Heart right ventricle (tissue), 16 donors: ENCODE results near the gene PRDX3. TPM values are rescaled to one million over a fixed set of nuclear protein-coding genes. Genes with fewer than 3 reads are reported as not detected.

ENCODE experiments used
- ATAC-seq, 8 donors: fragments of 200-7000 bp; cut with Tn5 transposase; one replicate each; pipeline ENCODE4 v1.9.1; 2020; ENCODE audit warnings: mild to moderate bottlenecking in 8 of 8, moderate library complexity in 8 of 8, moderate number of reproducible peaks in 1 of 8
- DNase-seq, 2 donors: peaks; one replicate each; pipeline ENCODE4 v3.0.0-alpha.2; 2020
- H3K27ac ChIP-seq, 10 donors: fragments of 200-600 bp; sonication (generic) in 2 of 10; one replicate each; pipeline versions ENCODE4 v1.5.0 to v1.8.0; 2020 to 2022; ENCODE audit warnings: mild to moderate bottlenecking in 3 of 10
- H3K27me3 ChIP-seq, 7 donors: fragments of 200-600 bp; one replicate each; pipeline ENCODE4 v1.8.0; 2021 to 2022; ENCODE audit warnings: mild to moderate bottlenecking in 2 of 7
- H3K36me3 ChIP-seq, 9 donors: fragments of 200-600 bp; sonication (generic) in 1 of 9; one replicate each; pipeline versions ENCODE4 v1.5.0 to v1.8.0; 2020 to 2022; ENCODE audit warnings: mild to moderate bottlenecking in 2 of 9
- H3K4me1 ChIP-seq, 9 donors: fragments of 200-600 bp; sonication (generic) in 1 of 9; one replicate each; pipeline versions ENCODE4 v1.5.0 to v1.8.0; 2020 to 2022; ENCODE audit warnings: mild to moderate bottlenecking in 4 of 9
- H3K4me3 ChIP-seq, 10 donors: fragments of 200-600 bp; sonication (generic) in 2 of 10; one replicate each; pipeline versions ENCODE4 v1.5.0 to v1.8.0; 2020 to 2022; ENCODE audit warnings: mild to moderate bottlenecking in 7 of 10, moderate library complexity in 2 of 10
- H3K9me3 ChIP-seq, 11 donors: fragments of 200-600 bp in 10 of 11; sonication (generic) in 2 of 11; one replicate each; pipeline versions ENCODE4 v1.5.0 to v1.8.0; 2013 to 2022; ENCODE audit warnings: mild to moderate bottlenecking in 2 of 11, control low read depth in 1 of 11, moderate library complexity in 1 of 11
- CTCF ChIP-seq, 9 donors: fragments of 200-600 bp; sonication (generic) in 2 of 9; IDR thresholded peaks; one replicate each; pipeline versions ENCODE4 v1.5.0 to v1.8.0; 2021 to 2022; ENCODE audit warnings: antibody characterized with exemption in 9 of 9, mild to moderate bottlenecking in 5 of 9, moderate library complexity in 1 of 9
- WGBS, 2 donors: extraction: QIAGEN DNeasy Blood & Tissue Kit; methylation state at CpG; one replicate each; pipeline ENCODE4 v1.1.7; 2013; ENCODE audit warnings: inconsistent platforms in 1 of 2; 5-methylcytosine and 5-hydroxymethylcytosine counted together
- intact Hi-C, 10 donors: fragments of 100-400 bp; cut with DNase I; formaldehyde crosslinking; loops; one replicate each; pipeline versions ENCODE4 v1.11.1 to v1.14.2; 2022
- polyA plus RNA-seq, 2 donors: library from polyadenylated mRNA; stranded (reverse); fragments of 200-250 nt; gene quantifications; one replicate each; pipeline ENCODE4 v1.2.3, GENCODE V29; 2013
- total RNA-seq, 10 donors: library from RNA; stranded (reverse); fragmentation: NEBNext Ultra II Directional in 3 of 10; extraction: Animal tissue kit (Norgen Biotek cat#: 25700) in 3 of 10; gene quantifications; one replicate each; pipeline versions ENCODE4 v1.2.1 to v1.2.4, GENCODE V29; 2021 to 2023
- donor health status: Arrhythmogenic right ventricular cardiomyopathy.
- donor health status: ischemic (EF 13 %, LVEDD 7.1; RV severe dilation, severe dysfunction).
- donor health status: healthy with polysubstance abuse.
- donor health status: DM: no; HTN: yes; CAD: no.
- donor health status: DM: no; HTN: no; CAD: no.
- donor health status: ischemic (EF 25% LVEDD 6.9; RV normal size, moderate dysfunction).
- donor health status: ischemic (EF 25% LVEDD 5.7; RV mildly dilated, moderate dysfunction).
- donor health status: healthy.
- donor health status: DM: yes; HTN: yes; CAD: no.
- donor health status: Ischemic cardiomyopathy.
- donor health status: ischemic (EF 35%, LVEDD 5.7; RV mildly dilated, moderate dysfunction).
- donor health status: nonischemic (EF 11% LVEDD 7.7; RV severe dilation, severe dysfunction).
- donor health status: DM: yes; HTN: yes; CAD: no.
- donor health status: PGD.
- donor health status: ischemic (EF 29% LVEDD 5.4; RV normal size, mild dysfunction).
- donor health status: nonischemic (EF 23%, LVEDD 6.1; RV moderate dilation, normal function).

PRDX3 gene
- total and polyA plus RNA-seq, 12 donors = 75.4 to 323 (median 279) TPM

DNA sequence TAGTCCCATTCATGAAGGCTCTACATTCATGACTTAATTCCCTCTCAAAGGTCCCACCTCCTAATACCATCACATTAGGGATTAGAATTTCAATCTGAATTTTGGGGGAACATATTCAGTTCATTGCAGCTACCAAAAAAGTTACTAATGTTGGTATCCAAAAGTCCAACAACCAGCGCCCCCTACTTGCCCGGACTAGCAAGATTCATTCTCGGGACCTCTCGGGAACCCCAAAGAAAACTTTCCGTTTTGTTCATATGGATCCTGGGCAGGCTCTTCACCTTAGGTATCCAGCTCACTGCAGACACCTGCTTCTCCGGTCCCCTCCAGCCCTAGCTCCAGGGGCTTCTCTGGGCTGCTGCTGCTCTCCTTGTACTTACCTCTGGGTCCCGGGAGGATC is 19.8 kb upstream of the PRDX3 start:
- intact Hi-C loops = loop anchor here in 8 of 10 donors (2.0 to 5.0 kb wide), 6 partner anchors 246 to 344 kb away; partner anchors contain the start of gene RGS10 (in 4 of the 8)
- Histone ChIP-seq H3K9me3 (no peaks in the 10 kb centered on the region), H3K4me1 (peaks cover 0 to 19% (median 0%) of the 10 kb centered on the region in 9 donors), H3K4me3 (no peak overlapping the region), H3K27ac (no peak overlapping the region), H3K27me3 (peaks cover 0 to 4% (median 0%) of the 10 kb centered on the region in 7 donors), H3K36me3 (no peaks in the 10 kb centered on the region)
- WGBS, 2 donors = 48 to 55% methylated on average over 7 of the region's 7 CpGs
- ATAC-seq (peak in 1 of 8 donors; percentile 10), DNase-seq (no peak)
- peak in 6 of 9 donors; percentile 13 to 45 (median 36) for TF ChIP-seq CTCF (IDR thresholded peaks at IDR 0.05)

- no peak for TF ChIP-seq CTCF (IDR thresholded peaks at IDR 0.05)
- Histone ChIP-seq H3K27me3 (peaks cover 0 to 4% (median 0%) of the 10 kb centered on the region in 7 donors), H3K27ac (no peak overlapping the region), H3K4me1 (peaks cover 0 to 16% (median 0%) of the 10 kb centered on the region in 9 donors), H3K4me3 (no peak overlapping the region), H3K36me3 (no peaks in the 10 kb centered on the region), H3K9me3 (no peaks in the 10 kb centered on the region)
- ATAC-seq = peak in 1 of 8 donors; percentile 16
- intact Hi-C loops = loop anchor here in 8 of 10 donors (2.0 to 5.0 kb wide), 6 partner anchors 247 to 345 kb away; partner anchors contain the start of gene RGS10 (in 4 of the 8)
- DNase-seq = no peak
- WGBS, 2 donors = 69 to 73% methylated on average over 4 of the region's 4 CpGs
Observed at GRCh38 chr10:119197921-119198320, 19.3 kb upstream of the PRDX3 start.

- 93 to 98% methylated on average over 4 of the region's 4 CpGs for WGBS, 2 donors
- Histone ChIP-seq H3K36me3 (no peaks in the 10 kb centered on the region), H3K27me3 (no peaks in the 10 kb centered on the region), H3K9me3 (no peaks in the 10 kb centered on the region), H3K4me3 (no peak overlapping the region), H3K27ac (no peak overlapping the region), H3K4me1 (peaks cover 0 to 22% (median 0%) of the 10 kb centered on the region in 9 donors)
- intact Hi-C loops = no loop called here
- no peak for TF ChIP-seq CTCF (IDR thresholded peaks at IDR 0.05)
- ATAC-seq = no peak
- no peak for DNase-seq
Observed at GRCh38 chr10:119191881-119192280, 13.3 kb upstream of the PRDX3 start.

GRCh38 chr10:119190954-119191785 is 12.6 kb upstream of the PRDX3 start:
- Histone ChIP-seq H3K27ac (peak overlapping the region in 1 of 10 donors; percentile 3), H3K9me3 (no peaks in the 10 kb centered on the region), H3K36me3 (no peaks in the 10 kb centered on the region), H3K4me3 (no peak overlapping the region), H3K27me3 (no peaks in the 10 kb centered on the region), H3K4me1 (peaks cover 0 to 22% (median 0%) of the 10 kb centered on the region in 9 donors)
- intact Hi-C loops = no loop called here
- TF ChIP-seq CTCF (IDR thresholded peaks at IDR 0.05) = no peak
- WGBS, 2 donors = 53 to 60% methylated on average over 5 of the region's 5 CpGs
- no peak for DNase-seq
- ATAC-seq = no peak
